Measurements from ENCODE around the gene FIP1L1.
A peak's percentile ranks its signal among the peaks of the same experiment; 100 is the strongest.
"Not testable (repeated sequence)": the region's sequence is repeated elsewhere in the genome, so short reads cannot be mapped to it uniquely, and the experiment has no call there.

The FIP1L1 gene, protein sequence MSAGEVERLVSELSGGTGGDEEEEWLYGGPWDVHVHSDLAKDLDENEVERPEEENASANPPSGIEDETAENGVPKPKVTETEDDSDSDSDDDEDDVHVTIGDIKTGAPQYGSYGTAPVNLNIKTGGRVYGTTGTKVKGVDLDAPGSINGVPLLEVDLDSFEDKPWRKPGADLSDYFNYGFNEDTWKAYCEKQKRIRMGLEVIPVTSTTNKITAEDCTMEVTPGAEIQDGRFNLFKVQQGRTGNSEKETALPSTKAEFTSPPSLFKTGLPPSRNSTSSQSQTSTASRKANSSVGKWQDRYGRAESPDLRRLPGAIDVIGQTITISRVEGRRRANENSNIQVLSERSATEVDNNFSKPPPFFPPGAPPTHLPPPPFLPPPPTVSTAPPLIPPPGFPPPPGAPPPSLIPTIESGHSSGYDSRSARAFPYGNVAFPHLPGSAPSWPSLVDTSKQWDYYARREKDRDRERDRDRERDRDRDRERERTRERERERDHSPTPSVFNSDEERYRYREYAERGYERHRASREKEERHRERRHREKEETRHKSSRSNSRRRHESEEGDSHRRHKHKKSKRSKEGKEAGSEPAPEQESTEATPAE

DNA sequence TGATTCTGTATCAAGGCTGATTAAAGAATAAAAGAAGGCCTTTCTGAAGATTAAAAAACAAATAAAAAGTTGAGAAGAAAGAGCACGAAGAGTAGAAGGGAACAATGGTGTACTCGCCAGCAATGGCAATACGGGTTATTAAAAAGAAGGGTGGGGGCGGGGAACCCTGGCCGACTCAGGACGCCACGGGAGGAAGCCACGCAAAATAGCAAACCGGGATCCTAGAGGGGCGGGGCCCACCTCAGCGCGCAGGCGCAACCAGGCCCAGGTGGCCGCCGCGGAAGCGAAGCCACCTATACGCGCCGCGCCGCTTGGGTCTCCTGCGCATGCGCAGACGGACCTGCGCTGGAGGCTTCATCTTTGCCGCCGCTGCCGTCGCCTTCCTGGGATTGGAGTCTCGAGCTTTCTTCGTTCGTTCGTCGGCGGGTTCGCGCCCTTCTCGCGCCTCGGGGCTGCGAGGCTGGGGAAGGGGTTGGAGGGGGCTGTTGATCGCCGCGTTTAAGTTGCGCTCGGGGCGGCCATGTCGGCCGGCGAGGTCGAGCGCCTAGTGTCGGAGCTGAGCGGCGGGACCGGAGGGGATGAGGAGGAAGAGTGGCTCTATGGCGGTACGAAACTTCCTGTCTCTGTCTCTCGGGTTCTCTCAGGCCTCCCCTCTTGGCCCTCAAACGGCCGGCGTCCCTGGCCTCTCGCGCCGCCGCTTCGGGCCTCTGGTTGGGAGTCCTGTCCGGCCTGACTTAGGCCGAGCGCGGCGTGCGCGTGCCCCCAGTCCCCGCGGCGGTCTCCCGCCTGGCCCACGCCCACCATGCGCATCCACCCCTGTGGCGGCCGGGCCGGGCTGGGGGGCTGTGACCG lies at the start of gene FIP1L1:
Gene FIP1L1 (plus strand): TSS at position 323 of the 852 bp plus-strand sequence. CDS start 198 bp downstream, at position 521.
- DNase-seq (ENCODE audit: extremely low read depth in 1 of 2, low read depth in 1 of 2) = peak; percentile 90 to 94

DNA sequence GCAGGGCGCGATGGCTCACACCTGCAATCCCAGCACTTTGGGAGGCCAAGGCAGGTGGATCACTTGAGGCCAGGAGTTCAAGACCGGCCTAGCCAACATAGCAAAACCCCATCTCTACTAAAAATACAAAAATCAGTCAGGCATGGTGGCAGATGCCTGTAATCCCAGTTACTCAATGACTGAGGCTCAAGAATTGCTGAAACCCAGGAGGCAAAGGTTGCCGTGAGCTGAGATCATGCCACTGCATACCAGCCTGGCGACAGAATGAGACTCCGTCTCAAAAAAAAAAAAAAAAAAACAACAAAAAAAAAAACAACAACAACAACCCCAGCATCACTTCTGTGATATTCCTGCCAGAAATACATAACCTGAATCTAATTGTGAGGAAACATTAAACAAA lies 42.5 kb upstream of the FIP1L1 start:
- not testable (repeated sequence) for DNase-seq (ENCODE audit: extremely low read depth in 1 of 2, low read depth in 1 of 2)

DNA sequence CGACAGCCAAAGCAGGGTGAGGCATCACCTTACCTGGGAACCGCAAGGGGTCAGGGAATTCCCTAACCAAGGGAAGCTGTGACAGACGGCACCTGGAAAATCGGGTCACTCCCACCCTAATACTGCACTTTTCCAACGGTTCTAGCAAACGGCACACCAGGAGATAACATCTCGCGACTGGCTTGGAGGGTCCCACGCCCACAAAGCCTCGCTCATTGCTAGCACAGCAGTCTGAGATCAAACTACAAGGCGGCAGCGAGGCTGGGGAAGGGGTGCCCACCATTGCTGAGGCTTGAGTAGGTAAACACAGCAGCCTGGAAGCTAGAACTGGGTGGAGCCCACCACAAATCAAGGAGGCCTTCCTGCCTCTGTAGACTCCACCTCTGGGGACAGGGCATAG lies 37.3 kb upstream of the FIP1L1 start:
- DNase-seq (ENCODE audit: extremely low read depth in 1 of 2, low read depth in 1 of 2) = not testable (repeated sequence)

DNA sequence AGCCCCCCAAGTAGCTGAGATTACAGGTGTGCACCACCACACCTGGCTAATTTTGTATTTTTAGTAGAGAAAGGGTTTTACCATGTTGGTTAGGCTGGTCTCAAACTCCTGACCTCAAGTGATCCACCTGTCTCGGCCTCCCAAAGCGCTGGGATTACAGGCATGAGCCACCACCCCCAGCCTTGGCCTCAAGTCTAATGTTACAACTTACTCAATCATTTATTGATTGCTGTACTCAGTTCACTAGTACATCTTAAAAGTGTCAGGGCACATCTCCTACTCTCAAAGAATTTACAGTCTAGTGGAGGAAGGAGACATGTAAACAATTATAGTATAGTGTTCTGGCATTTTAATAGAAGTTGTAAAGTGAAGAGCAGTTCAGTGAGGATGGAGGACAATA lies 31.0 kb upstream of the FIP1L1 start:
- DNase-seq (ENCODE audit: extremely low read depth in 1 of 2, low read depth in 1 of 2) = not testable (repeated sequence)

DNA sequence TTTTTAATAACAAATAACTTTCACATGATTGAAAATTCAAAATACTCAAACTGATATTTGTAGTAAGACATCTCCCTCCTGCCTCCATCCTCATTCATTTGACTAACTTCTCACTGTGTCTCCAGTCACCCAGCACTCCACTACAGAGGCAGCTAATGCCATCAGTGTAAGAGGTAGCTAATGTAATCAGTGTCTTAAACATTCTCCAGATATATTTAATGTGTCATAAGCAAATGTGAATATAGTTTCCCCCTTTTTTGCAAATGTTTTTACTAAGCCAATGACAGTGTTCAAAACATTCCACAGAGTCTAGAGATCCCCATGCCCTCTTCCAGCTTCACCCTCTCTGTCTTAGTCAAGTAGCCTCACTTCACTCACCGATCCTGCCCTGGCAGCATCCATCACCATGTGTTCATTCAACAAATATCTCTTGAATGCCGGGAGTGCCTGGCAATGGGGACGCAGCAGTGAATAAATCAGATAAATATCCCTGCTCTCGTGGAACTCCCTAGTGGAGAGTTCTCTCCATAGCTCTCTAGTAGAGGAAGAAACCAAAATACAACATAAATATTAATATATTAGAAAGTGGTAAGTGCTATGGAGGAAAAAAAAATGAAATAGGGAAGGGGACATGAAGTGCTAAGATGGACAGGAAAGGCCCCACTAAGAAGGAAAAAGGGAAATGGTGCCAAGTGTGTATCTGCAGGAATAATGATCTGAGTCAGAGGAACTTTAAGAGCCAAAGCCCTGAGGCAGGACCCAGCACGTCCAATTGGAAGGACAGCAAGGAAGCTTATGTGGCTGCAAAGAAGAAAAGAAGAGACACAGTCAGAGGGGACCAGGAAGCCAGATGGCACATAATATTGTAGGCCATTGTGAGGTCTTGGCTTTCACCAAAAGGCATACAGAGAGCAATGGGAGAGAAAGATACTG lies 30.3 kb upstream of the FIP1L1 start:
- no peak for DNase-seq (ENCODE audit: extremely low read depth in 1 of 2, low read depth in 1 of 2)

DNA sequence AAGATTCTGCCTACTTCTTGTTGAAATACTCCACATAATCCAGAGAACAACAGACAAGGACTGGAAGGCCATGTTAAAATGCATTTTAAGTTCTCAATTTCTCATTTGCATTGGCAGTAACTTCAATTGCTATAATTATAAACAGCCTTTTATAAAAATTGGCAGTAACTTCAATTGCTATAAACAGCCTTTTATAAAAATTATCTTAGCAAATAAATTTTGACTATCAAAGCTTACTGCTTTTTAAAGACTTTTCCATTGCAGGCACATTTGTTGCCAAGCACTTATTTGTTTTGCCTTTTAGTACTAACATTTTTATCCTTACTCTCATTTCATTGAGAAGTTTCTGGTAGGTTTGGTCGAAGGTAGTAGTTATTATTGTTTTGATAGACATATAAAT lies 29.4 kb upstream of the FIP1L1 start:
- no peak for DNase-seq (ENCODE audit: extremely low read depth in 1 of 2, low read depth in 1 of 2)

DNA sequence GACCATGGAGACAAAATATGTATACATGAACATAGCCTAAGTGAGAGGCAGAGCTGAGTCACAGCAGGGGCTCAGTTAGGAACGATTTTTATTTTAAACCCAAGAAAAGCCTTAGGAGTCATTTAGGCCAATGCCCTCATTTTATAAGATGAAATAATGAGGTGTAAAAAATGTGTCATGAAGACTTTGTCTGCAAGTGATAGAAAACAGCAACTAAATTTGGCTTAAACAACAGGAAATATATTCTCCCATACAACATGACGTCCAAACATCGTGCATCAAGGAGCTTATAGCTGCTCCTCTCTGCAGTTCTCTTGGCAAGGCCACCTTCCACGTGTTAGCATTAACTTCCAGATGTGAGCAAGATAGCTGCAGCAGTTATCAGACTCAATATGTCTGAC lies 28.4 kb upstream of the FIP1L1 start:
- no peak for DNase-seq (ENCODE audit: extremely low read depth in 1 of 2, low read depth in 1 of 2)

DNA sequence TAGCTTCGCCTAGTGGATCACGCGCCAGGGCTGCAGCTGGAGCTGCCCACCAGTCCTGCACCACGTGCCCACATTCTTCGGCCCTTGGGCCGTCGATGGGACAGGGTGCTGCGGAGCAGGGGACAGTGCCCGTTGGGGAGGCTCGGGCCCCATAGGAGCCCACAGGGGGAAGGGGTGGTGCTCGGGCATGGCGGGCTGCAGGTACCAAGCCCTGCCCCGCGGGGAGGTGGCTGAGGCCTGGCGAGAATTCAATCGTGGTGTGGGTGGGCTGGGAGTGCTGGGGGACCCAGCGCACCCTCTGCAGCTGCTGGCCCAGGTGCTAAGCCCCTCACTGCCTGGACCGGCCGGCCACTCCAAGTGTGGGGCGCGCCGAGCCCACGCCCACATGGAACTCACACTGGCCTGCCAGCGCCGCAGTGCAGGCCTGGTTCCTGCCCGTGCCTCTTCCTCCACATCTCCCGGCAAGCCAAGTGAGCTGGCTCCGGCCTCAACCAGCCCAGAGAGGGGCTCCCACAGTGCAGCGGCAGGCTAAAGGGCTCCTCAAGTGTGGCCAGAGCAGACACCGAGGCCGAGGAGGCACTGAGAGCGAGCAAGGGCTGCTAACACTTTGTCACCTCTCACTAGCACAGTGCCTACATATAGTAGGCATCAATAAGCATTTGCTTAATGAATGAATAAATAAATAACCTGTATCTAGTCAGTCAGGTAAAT lies 23.3 kb upstream of the FIP1L1 start:
- no peak for DNase-seq (ENCODE audit: extremely low read depth in 1 of 2, low read depth in 1 of 2)

DNA sequence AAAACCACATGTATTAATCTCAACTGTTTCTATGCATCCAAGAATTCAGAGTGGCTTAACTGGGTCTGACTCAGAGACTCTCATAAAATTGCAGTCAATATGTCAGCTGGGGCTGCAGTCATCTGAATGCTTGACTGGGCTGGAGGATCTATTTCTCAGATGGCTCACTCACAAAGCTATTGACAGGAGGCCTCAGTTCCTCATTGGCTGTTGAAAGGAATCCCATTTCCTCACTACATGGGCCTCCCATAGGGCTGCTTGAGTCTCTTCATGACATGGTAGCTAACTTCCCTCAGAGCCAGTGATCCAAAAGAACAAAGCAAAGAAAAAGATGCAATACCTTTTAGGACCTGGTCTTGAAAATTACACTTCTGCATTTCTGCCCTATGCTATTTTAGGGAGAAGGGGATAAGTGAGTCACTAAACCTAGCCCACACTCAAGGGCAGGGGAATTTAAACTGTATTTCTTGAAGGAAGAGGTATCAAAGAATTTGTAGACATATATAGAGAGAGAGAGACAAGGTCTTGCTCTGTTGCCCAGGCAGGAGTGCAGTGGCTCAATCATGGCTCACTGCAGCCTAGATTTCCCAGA lies 21.4 kb upstream of the FIP1L1 start:
- DNase-seq (ENCODE audit: extremely low read depth in 1 of 2, low read depth in 1 of 2) = no peak

DNA sequence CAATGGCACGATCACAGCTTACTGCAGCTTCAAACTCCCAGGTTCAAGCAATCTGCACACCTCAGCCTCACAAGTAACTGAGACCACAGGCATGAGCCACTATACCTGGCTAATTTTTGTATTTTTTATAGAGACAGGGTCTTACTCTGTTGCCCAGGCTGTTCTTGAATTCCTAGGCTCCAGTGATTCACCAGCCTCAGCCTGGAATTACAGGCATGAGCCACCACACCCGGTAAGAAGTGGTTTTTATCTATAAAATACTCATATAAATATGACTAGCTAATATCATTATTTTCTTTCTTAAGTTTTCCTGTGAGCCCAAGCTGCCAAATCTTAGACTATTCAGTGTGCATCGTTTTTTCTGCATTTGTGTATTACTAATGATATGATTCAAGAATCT lies 16.0 kb upstream of the FIP1L1 start:
- no peak for DNase-seq (ENCODE audit: extremely low read depth in 1 of 2, low read depth in 1 of 2)

DNA sequence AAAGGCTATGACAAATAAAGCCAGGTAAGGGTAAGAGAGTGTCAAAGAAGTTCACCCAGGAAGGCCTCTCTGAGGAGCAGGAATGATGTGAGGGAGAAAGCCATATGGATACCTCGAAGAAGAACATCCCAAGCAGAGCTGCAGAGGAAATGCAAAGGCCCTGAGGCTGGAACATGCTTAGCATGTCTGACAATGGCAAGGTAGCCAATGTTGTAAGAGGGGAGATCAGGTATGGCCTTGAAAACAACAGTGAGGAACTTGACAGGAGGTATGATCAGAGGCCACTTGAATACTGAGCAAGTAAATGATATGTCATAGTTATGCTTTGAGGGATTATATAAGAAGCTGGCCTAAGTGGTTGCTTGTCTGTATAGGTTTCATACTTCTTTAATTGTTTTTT lies 15.3 kb upstream of the FIP1L1 start:
- no peak for DNase-seq (ENCODE audit: extremely low read depth in 1 of 2, low read depth in 1 of 2)

DNA sequence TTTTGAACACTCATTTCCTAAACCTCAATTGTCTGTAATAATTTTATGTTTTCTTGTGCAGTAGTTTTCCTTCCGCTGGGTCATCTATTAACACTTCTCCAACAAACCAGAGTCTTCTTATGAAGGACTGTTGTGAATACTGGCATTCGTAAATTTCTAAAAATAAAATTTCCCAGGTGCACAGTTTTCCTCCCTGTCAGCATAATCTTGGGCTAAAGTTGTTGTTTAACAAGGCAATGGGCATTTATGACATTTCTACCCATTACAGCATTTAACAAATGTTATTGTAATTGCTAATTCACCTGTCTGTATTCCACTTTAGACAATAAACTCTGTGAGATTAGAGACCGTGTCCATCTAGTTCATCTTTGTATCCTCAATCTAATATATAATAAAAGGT lies 12.8 kb upstream of the FIP1L1 start:
- no peak for DNase-seq (ENCODE audit: extremely low read depth in 1 of 2, low read depth in 1 of 2)

DNA sequence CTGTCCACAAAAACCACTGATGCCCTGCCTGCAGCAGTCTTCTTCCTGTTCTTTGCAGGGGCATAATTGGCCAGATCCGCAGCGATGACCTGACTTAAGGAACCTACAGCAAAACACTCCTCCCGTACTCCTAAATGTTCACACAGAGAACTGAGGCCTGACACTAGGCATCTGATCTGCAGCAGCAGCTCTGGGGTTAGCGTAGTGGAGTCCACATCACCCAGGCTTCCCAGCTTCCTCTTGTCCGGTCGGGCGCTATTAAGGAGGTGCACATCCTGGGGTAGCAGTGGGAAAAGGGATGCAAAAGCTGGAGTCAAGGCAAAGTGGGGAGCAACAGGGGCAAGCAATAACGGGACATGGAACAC lies 12.3 kb upstream of the FIP1L1 start:
- no peak for DNase-seq (ENCODE audit: extremely low read depth in 1 of 2, low read depth in 1 of 2)

DNA sequence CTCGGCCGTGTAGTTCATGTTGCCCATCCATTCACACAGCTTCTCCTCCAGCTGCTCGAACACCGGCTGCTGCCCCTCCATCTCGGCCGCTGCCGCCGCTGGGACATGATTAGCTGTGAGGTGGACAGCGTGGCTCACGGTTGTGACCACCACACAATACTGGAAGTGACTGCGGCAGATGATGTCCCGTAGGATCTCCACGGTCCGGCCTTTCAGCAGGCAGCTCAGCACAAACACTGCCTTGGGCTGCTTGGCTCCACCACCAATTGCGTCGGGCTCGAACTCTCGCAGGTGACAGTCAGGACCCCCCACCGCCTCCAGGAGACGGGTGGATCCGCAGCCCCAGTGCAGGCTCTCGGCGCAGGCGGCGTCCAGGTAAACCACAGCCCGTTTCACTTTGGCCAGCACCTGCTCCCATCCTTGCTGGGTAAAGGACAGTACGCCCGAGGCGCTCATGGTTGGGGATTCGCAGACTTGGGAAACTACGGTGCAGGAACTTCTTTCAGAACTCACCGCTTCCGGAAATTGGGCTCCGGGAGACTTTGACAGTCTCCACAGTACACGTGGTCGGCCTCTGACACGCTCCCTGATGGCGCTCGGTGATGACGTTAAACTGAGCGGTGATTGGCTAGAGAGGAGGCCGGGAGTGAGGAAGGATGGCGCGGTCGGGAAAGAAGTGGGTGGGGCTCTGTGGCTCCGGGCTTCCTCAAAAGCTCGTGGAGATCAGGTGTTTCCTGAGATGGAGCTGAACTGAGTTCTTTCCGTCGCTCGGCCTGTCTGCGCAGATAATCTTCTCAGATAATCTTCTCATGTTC lies 11.7 kb upstream of the FIP1L1 start, which contains the start of gene SCFD2:
Gene SCFD2 (minus strand): TSS at position 576 of the 815 bp plus-strand sequence.
- DNase-seq (ENCODE audit: extremely low read depth in 1 of 2, low read depth in 1 of 2) = peak; percentile 92 to 97

DNA sequence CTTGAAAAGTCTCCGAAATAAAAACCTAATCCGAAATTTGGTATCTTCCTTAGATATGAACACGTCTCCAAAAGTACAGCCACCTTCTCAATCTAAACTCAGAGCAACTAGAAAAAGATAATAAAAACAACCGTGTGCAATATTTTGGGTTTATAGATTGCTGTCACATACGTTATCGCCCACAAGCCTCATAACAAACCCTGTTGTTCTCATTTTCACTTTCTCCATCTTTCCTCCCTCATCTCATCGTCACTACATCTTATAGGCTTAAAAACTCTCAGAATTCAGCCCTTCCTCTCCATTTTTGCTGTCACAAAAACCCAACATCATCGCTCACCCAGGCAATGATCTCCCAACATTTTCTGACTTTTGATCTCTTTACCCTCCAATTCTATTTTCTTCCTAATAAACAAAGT lies 11.1 kb upstream of the FIP1L1 start:
- no peak for DNase-seq (ENCODE audit: extremely low read depth in 1 of 2, low read depth in 1 of 2)

DNA sequence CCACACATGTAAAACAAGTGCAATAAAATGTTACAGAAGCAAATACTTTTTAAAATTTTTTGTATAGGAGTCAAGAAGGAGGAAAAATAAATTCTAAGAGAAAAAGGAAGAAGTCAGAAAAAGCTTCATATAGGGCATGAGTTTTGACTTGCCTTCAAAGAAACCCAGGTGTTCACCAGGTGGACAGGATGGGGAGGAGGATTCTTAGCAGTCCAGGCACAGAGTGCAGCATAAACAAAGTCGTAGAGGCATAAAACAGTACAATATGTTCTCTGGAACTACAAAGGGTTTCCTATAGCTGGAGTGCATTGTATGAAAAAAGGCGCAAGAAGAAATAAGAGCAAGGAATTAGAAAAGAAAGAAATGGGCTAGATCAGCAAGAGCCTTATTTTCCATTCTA lies 9.7 kb upstream of the FIP1L1 start:
- no peak for DNase-seq (ENCODE audit: extremely low read depth in 1 of 2, low read depth in 1 of 2)

DNA sequence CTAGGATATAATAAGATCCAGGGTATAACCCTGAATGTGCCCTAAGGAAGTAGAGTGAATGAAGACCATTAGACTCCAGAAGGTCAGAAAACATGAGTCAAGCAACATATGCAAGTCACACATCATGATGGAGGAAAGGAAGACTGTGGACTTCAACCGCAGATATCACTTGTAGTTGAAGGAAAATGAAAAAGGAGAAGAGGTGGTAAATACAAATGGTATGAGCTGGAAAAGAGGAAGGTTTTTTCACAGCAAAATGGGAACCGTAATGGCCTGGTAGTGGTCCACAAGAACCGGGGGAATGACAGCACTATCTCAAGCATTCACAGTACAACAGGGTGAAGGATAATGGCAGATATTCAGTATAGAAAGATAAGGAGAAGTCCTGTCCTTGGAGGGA lies 6.4 kb upstream of the FIP1L1 start:
- no peak for DNase-seq (ENCODE audit: extremely low read depth in 1 of 2, low read depth in 1 of 2)

DNA sequence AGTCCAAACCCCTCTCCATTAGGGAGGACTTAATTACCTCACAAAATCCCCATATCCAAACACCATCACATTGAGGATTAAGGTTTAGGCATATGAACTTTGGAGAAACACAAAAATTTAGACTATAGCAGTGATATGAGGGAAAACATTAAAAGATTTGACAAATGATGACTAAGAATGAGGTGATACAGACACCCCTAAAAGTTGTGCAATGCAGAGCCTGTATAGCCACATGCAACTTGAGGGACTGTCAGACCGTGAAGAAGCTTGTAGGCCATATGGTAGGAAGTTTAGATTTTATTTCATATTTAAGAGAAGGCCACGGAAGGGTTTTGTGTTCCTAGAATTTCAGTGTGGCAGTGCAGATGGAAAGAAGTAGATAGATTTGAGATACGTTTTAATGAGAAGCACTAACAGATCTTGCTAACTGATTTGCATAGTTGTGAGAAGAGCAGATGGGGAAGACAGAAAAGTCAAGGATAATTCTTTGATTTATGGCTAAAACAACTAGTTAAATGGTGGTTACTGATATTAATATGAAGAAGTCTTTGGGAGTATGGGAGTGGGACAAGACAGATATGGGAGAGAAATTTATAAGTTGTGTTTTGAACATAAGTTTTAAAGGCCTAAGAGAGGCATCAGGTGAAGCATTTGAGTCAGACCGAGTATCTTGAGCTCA lies 5.5 kb upstream of the FIP1L1 start:
- no peak for DNase-seq (ENCODE audit: extremely low read depth in 1 of 2, low read depth in 1 of 2)

Measured in stimulated activated CD8-positive, alpha-beta memory T cell treated with anti-CD3 and anti-CD28 coated beads, Interleukin-7, amount 100 ng/mL, for 48 hours (primary cell).